Caco-2 (cell line): ENCODE data around the gene DGKE. TPM values are rescaled to one million over a fixed set of nuclear protein-coding genes. Genes with fewer than 3 reads are reported as not detected.
A peak's percentile ranks its signal among the peaks of the same experiment; 100 is the strongest.

ENCODE experiments used
- BruUV-seq: library from RNA; stranded (reverse); fragments of 400-500 nt; replicated peaks from 2 replicates; lab custom pipeline; 2021; lab: Mats Ljungman, UMichigan
- CTCF ChIA-PET: fragments of 300-600 bp; sonication (Branson Sonifier 250); formaldehyde crosslinking; loops from one replicate; lab custom pipeline; 2022; ENCODE audit warnings: antibody characterized with exemption; lab: Charles Lee
- POLR2A ChIA-PET: fragments of 300-600 bp; sonication (Branson Sonifier 250); formaldehyde crosslinking; loops from one replicate; lab custom pipeline; 2022; ENCODE audit warnings: antibody characterized with exemption; lab: Charles Lee
- DNase-seq, 2 experiments: peaks; one replicate each; pipeline versions ENCODE4 v3.0.0 to v3.0.0-alpha.2; 2020 to 2022
- H3K27me3 ChIP-seq: replicated peaks from 2 replicates; pipeline ENCODE4 v1.6.0; 2011; ENCODE audit warnings: low read length; ENCODE audit not compliant: control insufficient read depth, insufficient read depth
- H3K36me3 ChIP-seq: 2 replicates; pipeline ENCODE4 v1.5.1; 2011; ENCODE audit warnings: low read length; ENCODE audit not compliant: control insufficient read depth, insufficient read depth
- H3K4me1 ChIP-seq: fragments of 250-450 bp; sonication (Bioruptor Pico); 2 replicates; pipeline ENCODE4 v1.5.1; 2020; ENCODE audit warnings: mild to moderate bottlenecking
- H3K4me3 ChIP-seq: 2 replicates; pipeline ENCODE4 v1.5.1; 2011; ENCODE audit warnings: low read depth, mild to moderate bottlenecking, control low read depth, low read length
- H3K9me3 ChIP-seq: fragments of 250-450 bp; sonication (Bioruptor Pico); 2 replicates; pipeline ENCODE4 v1.5.1; 2020; ENCODE audit warnings: mild to moderate bottlenecking, moderate library complexity
- H3K27ac Mint-ChIP-seq: one replicate; pipeline ENCODE4 v1.8.0; 2022; ENCODE audit warnings: mixed read lengths; ENCODE audit not compliant: unreplicated experiment
- H3K27me3 Mint-ChIP-seq: one replicate; pipeline ENCODE4 v1.8.0; 2022; ENCODE audit warnings: mixed read lengths; ENCODE audit not compliant: insufficient read depth, unreplicated experiment
- H3K36me3 Mint-ChIP-seq: one replicate; pipeline ENCODE4 v1.8.0; 2022; ENCODE audit warnings: mild to moderate bottlenecking, mixed read lengths; ENCODE audit not compliant: insufficient read depth, unreplicated experiment
- H3K4me1 Mint-ChIP-seq: one replicate; pipeline ENCODE4 v1.8.0; 2022; ENCODE audit warnings: low read depth, mixed read lengths; ENCODE audit not compliant: unreplicated experiment
- H3K4me3 Mint-ChIP-seq: one replicate; pipeline ENCODE4 v1.8.0; 2022; ENCODE audit warnings: mild to moderate bottlenecking, moderate library complexity, mixed read lengths; ENCODE audit not compliant: unreplicated experiment
- H3K9me3 Mint-ChIP-seq: one replicate; pipeline ENCODE4 v1.8.0; 2022; ENCODE audit warnings: mixed read lengths; ENCODE audit not compliant: unreplicated experiment
- intact Hi-C: fragments of 100-400 bp; cut with micrococcal nuclease; formaldehyde crosslinking; loops from one replicate; pipeline ENCODE4 v1.10.0; 2022; ENCODE audit not compliant: unreplicated experiment
- total RNA-seq: library from RNA; stranded (reverse); gene quantifications from 2 replicates; pipeline ENCODE4 v1.2.3, GENCODE V29; 2022
- TF ChIP-seq, protein P1 (sequence below), 2 experiments: fragments of 200-600 bp in 1 of 2; IDR thresholded peaks; 1 replicate in 1 of 2; 2 replicates in 1 of 2; pipeline versions ENCODE4 v1.5.1 to v1.8.0; 2011 to 2022; ENCODE audit warnings: antibody characterized with exemption in 1 of 2, control low read depth in 1 of 2, inconsistent platforms in 1 of 2, low read depth in 1 of 2, low read length in 1 of 2, mild to moderate bottlenecking in 1 of 2, moderate library complexity in 1 of 2; ENCODE audit not compliant: insufficient read depth in 1 of 2, severe bottlenecking in 1 of 2, unreplicated experiment in 1 of 2

The DGKE gene
- total RNA-seq, 1 experiment from 2014 or later = 15.5 TPM

DNA sequence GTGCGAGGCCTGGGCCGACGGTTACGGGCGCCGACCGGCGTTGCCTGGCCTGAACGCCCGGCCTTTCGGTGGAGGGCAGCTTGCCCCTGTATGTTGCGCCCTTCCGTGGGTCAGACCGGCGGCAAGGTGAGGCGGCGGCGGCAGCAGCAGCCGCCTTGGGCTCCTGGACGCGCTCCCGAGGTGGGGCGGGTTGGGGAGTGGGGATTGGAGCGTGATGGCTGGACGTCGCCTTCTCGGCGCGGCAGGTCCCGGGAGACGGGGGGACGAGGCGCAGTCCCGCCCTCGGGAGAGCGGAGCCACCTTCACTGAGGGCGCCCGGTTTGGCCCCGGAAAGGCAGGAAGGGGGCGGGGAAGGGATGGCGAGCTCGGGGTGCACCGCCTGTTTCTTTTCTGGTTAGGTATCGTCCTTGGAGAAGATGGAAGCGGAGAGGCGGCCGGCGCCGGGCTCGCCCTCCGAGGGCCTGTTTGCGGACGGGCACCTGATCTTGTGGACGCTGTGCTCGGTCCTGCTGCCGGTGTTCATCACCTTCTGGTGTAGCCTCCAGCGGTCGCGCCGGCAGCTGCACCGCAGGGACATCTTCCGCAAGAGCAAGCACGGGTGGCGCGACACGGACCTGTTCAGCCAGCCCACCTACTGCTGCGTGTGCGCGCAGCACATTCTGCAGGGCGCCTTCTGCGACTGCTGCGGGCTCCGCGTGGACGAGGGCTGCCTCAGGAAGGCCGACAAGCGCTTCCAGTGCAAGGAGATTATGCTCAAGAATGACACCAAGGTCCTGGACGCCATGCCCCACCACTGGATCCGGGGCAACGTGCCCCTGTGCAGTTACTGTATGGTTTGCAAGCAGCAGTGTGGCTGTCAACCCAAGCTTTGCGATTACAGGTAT is 671 bp downstream of the DGKE start:
- Histone ChIP-seq H3K36me3 (no peaks in the 10 kb centered on the region), H3K27me3 (no peaks in the 10 kb centered on the region), H3K4me3 (peak overlapping the region; percentile 79), H3K9me3 (peaks cover 3% of the 10 kb centered on the region; the same call in 1 of the 2 replicates), H3K4me1 (peaks cover 6% of the 10 kb centered on the region)
- CTCF ChIA-PET = interaction anchor here (0.6 to 4.7 kb wide), 5 partner anchors 15 to 241 kb away, joined by 3 to 37 read pairs (median 3); partner anchors contain the start of gene NOG
- Mint-ChIP-seq H3K9me3 (no peaks in the 10 kb centered on the region), H3K4me1 (peaks cover 34% of the 10 kb centered on the region), H3K36me3 (peaks cover 25% of the 10 kb centered on the region), H3K27ac (peak overlapping the region; percentile 75), H3K27me3 (no peaks in the 10 kb centered on the region), H3K4me3 (peak overlapping the region; percentile 84)
- DNase-seq = peak; percentile 87
- TF ChIP-seq, protein P1, sequence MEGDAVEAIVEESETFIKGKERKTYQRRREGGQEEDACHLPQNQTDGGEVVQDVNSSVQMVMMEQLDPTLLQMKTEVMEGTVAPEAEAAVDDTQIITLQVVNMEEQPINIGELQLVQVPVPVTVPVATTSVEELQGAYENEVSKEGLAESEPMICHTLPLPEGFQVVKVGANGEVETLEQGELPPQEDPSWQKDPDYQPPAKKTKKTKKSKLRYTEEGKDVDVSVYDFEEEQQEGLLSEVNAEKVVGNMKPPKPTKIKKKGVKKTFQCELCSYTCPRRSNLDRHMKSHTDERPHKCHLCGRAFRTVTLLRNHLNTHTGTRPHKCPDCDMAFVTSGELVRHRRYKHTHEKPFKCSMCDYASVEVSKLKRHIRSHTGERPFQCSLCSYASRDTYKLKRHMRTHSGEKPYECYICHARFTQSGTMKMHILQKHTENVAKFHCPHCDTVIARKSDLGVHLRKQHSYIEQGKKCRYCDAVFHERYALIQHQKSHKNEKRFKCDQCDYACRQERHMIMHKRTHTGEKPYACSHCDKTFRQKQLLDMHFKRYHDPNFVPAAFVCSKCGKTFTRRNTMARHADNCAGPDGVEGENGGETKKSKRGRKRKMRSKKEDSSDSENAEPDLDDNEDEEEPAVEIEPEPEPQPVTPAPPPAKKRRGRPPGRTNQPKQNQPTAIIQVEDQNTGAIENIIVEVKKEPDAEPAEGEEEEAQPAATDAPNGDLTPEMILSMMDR (IDR thresholded peaks at IDR 0.05; ENCODE audit: insufficient read depth in 1 of 2, low read depth in 1 of 2, low read length in 1 of 2, severe bottlenecking in 1 of 2, unreplicated experiment in 1 of 2) = peak; percentile 41 to 47
- no TSS peak for BruUV-seq
- POLR2A ChIA-PET = interaction anchor here (2.3 kb wide), 1 partner anchor 79 kb away, joined by 11 read pairs; the partner anchor contains the start of gene TRIM25
- intact Hi-C loops = loop anchor here (1.0 to 10.0 kb wide), 2 partner anchors 80 to 250 kb away; partner anchors contain the start of genes AKAP1 and TRIM25

- TF ChIP-seq, protein P1 (IDR thresholded peaks at IDR 0.05; ENCODE audit: insufficient read depth in 1 of 2, low read depth in 1 of 2, low read length in 1 of 2, severe bottlenecking in 1 of 2, unreplicated experiment in 1 of 2) = no peak
- Histone ChIP-seq H3K4me3 (peak overlapping the region; percentile 79), H3K27me3 (no peaks in the 10 kb centered on the region), H3K4me1 (peaks cover 6% of the 10 kb centered on the region), H3K9me3 (peaks cover 3% of the 10 kb centered on the region; the same call in 1 of the 2 replicates), H3K36me3 (no peaks in the 10 kb centered on the region)
- Mint-ChIP-seq H3K4me3 (peak overlapping the region; percentile 84), H3K27me3 (no peaks in the 10 kb centered on the region), H3K9me3 (no peaks in the 10 kb centered on the region), H3K4me1 (peaks cover 34% of the 10 kb centered on the region), H3K36me3 (peaks cover 25% of the 10 kb centered on the region), H3K27ac (peak overlapping the region; percentile 75)
- no peak for DNase-seq
- CTCF ChIA-PET = interaction anchor here (4.7 kb wide), 1 partner anchor 16 kb away, joined by 37 read pairs; no protein-coding TSS in a partner anchor
- intact Hi-C loops = loop anchor here (10.0 kb wide), 1 partner anchor 250 kb away; the partner anchor contains the start of gene AKAP1
- POLR2A ChIA-PET = interaction anchor here (2.3 kb wide), 1 partner anchor 79 kb away, joined by 11 read pairs; the partner anchor contains the start of gene TRIM25
- no TSS peak for BruUV-seq
Measured at GRCh38 chr17:56835264-56835585, 1.3 kb downstream of the DGKE start.

DNA sequence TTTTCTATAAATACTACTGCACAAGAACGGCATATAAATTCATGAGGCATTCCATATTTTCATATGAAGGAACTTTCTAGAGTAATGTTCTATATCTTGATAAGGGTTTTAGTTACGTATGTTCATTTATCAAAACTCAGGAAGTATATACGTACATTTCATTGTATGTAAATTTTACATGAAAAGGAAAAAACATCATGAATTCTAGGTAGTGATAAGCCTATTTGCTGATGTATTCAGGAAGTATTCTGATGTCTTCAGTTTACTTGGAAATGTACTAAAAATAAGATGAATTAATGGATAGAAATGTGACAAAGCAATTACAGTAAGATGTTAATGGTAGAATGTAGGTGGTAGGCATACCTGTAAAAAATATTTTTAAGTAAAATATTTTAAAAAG is 4.7 kb downstream of the DGKE start:
- H3K9me3 ChIP-seq = peaks cover 3% of the 10 kb centered on the region; the same call in 1 of the 2 replicates
- intact Hi-C loops = loop anchor here (10.0 kb wide), 1 partner anchor 246 kb away; the partner anchor contains the start of gene AKAP1
- Mint-ChIP-seq H3K27me3 (no peaks in the 10 kb centered on the region), H3K4me1 (peaks cover 14% of the 10 kb centered on the region), H3K9me3 (no peaks in the 10 kb centered on the region), H3K27ac (no peak overlapping the region), H3K4me3 (no peak overlapping the region), H3K36me3 (peaks cover 26% of the 10 kb centered on the region)
- no peak overlapping the region for H3K4me3 ChIP-seq
- TF ChIP-seq, protein P1 (IDR thresholded peaks at IDR 0.05; ENCODE audit: insufficient read depth in 1 of 2, low read depth in 1 of 2, low read length in 1 of 2, severe bottlenecking in 1 of 2, unreplicated experiment in 1 of 2) = no peak
- POLR2A ChIA-PET = no interaction called here
- no peaks in the 10 kb centered on the region for H3K36me3 ChIP-seq
- no TSS peak for BruUV-seq
- H3K27me3 ChIP-seq = no peaks in the 10 kb centered on the region
- CTCF ChIA-PET = no interaction called here
- peaks cover 6% of the 10 kb centered on the region for H3K4me1 ChIP-seq
- no peak for DNase-seq
